Panc1 (cell line): ENCODE measurements around the gene TMC7.

Experiments
- CTCF ChIP-seq: fragments of 450-650 bp; IDR thresholded peaks from 2 replicates; pipeline ENCODE4 v1.5.1; 2017; ENCODE audit warnings: mild to moderate bottlenecking
- POLR2AphosphoS5 ChIP-seq: IDR thresholded peaks from 2 replicates; pipeline ENCODE4 v1.6.1; 2012; ENCODE audit warnings: mild to moderate bottlenecking, low read depth, low read length, moderate library complexity
- REST ChIP-seq, 2 experiments: IDR thresholded peaks; 2 replicates each; pipeline ENCODE4 v1.6.1; 2011 to 2012; ENCODE audit warnings: low read depth in 2 of 2, control low read depth in 1 of 2, low read length in 1 of 2, mild to moderate bottlenecking in 1 of 2, moderate library complexity in 1 of 2; ENCODE audit not compliant: insufficient read depth in 1 of 2

GRCh38 chr16:19089410-19089955 lies 105.7 kb downstream of the TMC7 start:
- TF ChIP-seq CTCF (no peak), REST (IDR thresholded peaks at IDR 0.05; ENCODE audit: insufficient read depth in 1 of 2, low read depth in 2 of 2, low read length in 1 of 2) (no peak), POLR2AphosphoS5 (no peak)
